ENCODE results near the gene MCHR1. TPM values are rescaled to one million over a fixed set of nuclear protein-coding genes. Genes with fewer than 3 reads are reported as not detected.
A peak's percentile ranks its signal among the peaks of the same experiment; 100 is the strongest.
"Not testable (repeated sequence)": the region's sequence is repeated elsewhere in the genome, so short reads cannot be mapped to it uniquely, and the experiment has no call there.

MCHR1 gene
- total RNA-seq, 8 experiments from 2014 or later: 1.7 to 18.7 (median 3.5) TPM

DNA sequence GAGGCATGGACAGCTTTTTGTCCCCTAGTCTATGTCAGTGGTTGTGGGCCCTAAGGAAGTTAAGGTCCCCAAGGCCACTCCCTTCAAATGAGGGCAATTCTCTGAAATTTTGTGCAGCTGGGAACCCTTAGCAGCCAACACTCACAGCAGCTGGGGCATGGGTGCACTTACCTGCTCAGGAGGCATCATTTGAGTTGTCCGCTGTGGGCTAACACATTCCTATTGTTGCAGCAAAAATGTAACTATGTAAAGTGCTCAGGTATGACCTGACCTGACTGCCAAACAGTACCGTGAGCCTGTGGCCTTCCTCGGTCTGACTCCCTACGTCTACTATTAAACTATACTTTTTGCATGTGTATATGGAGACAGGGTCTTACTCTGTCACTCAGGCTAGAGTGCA, 37.0 kb upstream of the MCHR1 start:
- H3K4me1 ChIP-seq (replicated peaks in 1 of 2): peaks cover 7 to 8% of the 10 kb centered on the region in 2 donors
- H3K4me3 ChIP-seq: no peak overlapping the region
- WGBS, 10 experiments: 83 to 100% (median 100%) methylated on average over 1 to 4 of the region's 4 CpGs; no CpG with 5 or more reads in 3 of the 10 experiments
- in situ Hi-C loops (cut with MboI; ENCODE audit: low pct_unique_long_range_greater_than_20kb in 2 of 9, low sequenced_read_pairs in 9 of 9, unreplicated experiment in 9 of 9): loop anchor here in 4 of 9 experiments (10.0 to 25.0 kb wide), 5 partner anchors 105 to 208 kb away; no protein-coding TSS in a partner anchor
- ATAC-seq (replicated peaks in 6 of 8): no peak
- no peak overlapping the region for H3K27ac ChIP-seq

DNA sequence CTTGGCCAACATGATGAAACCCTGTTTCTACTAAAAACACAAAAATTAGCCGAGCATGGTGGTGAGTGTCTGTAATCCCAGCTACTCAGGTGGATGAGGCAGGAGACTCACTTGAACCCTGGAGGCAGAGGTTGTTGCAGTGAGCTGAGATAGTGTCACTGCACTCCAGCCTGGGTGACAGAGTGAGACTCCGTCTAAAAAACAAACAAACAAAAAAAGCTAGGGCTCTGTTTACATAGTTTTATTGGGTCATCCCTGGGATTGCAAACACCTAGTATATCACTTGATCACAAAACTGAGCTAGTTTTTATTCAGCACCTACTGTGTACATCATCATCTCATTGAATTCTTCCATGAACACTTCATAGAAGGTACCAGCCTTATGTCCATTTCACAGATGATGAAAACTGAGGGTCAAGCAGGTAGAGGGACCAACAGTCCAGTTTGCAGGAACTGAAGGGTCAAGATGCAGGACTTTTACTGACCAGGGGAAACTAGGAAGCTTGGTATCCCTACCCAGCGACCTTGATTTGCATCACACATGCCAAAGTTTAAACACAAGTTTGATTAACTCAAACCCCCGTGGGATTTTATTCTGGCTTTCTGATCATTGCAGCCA, 33.6 kb upstream of the MCHR1 start:
- H3K27ac ChIP-seq: no peak overlapping the region
- ATAC-seq (replicated peaks in 6 of 8): no peak
- in situ Hi-C loops (cut with MboI; ENCODE audit: low pct_unique_long_range_greater_than_20kb in 2 of 9, low sequenced_read_pairs in 9 of 9, unreplicated experiment in 9 of 9): loop anchor here in 4 of 9 experiments (10.0 to 25.0 kb wide), 5 partner anchors 108 to 211 kb away; no protein-coding TSS in a partner anchor
- WGBS, 10 experiments: 40 to 100% (median 74%) methylated on average over 1 to 3 of the region's 4 CpGs
- H3K4me1 ChIP-seq (replicated peaks in 1 of 2): peaks cover 0 to 3% of the 10 kb centered on the region in 2 donors
- H3K4me3 ChIP-seq: no peak overlapping the region

DNA sequence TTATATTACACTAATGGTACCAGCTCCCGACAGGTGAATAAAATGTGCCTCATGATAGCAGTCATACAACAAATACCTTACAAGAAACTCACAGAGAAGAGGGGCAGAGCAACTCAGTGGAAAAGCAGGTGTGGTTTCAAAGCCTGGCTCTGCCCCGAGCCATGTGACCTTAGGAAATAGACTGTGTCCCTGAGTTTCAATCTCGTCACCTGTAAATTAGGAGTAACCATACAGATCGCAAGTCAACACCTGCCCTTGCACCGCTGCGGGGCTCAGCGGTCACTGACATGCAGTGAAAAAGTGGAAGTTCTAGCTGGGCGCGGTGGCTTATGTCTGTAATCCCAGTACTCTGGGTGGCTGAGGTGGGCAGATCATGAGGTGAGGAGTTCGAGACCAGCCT, 30.9 kb upstream of the MCHR1 start:
- Histone ChIP-seq H3K4me3 (no peak overlapping the region), H3K27ac (no peak overlapping the region), H3K4me1 (replicated peaks in 1 of 2) (peaks cover 6 to 8% of the 10 kb centered on the region in 2 donors)
- in situ Hi-C loops (cut with MboI; ENCODE audit: low pct_unique_long_range_greater_than_20kb in 2 of 9, low sequenced_read_pairs in 9 of 9, unreplicated experiment in 9 of 9): loop anchor here in 4 of 9 experiments (10.0 to 25.0 kb wide), 5 partner anchors 111 to 214 kb away; no protein-coding TSS in a partner anchor
- WGBS, 10 experiments: 72 to 100% (median 97%) methylated on average over 1 to 6 of the region's 10 CpGs; no CpG with 5 or more reads in 2 of the 10 experiments
- no peak for ATAC-seq (replicated peaks in 6 of 8)

DNA sequence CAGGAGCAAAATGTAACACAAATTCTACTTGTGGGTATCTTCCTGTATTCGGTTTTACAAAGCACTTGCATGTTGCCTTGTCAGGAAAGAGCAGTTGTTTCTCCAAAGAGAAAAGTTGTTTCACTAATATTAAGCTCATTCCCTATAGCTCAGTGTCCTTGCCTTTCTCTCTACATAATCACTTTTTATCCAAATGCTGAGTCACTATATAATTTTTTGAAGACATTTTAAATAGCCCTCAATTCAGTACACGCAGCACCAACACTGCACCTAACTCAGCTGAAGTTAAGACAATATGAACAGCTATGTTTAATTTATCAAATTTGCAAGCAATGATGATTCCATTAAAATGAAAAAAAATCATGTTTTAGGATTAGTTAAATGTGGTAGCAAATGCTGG, 28.2 kb upstream of the MCHR1 start:
- H3K27ac ChIP-seq: no peak overlapping the region
- no peak for ATAC-seq (replicated peaks in 6 of 8)
- 10 to 100% (median 80%) methylated on average over 1 to 2 of the region's 2 CpGs; no CpG with 5 or more reads in 2 of the 10 experiments for whole genome bisulfite sequencing, 10 experiments
- H3K4me1 ChIP-seq (replicated peaks in 1 of 2): peaks cover 6 to 8% of the 10 kb centered on the region in 2 donors
- in situ Hi-C loops (cut with MboI; ENCODE audit: low pct_unique_long_range_greater_than_20kb in 2 of 9, low sequenced_read_pairs in 9 of 9, unreplicated experiment in 9 of 9): loop anchor here in 1 of 9 experiments (25.0 kb wide), 1 partner anchor 236 kb away; no protein-coding TSS in a partner anchor
- no peak overlapping the region for H3K4me3 ChIP-seq

DNA sequence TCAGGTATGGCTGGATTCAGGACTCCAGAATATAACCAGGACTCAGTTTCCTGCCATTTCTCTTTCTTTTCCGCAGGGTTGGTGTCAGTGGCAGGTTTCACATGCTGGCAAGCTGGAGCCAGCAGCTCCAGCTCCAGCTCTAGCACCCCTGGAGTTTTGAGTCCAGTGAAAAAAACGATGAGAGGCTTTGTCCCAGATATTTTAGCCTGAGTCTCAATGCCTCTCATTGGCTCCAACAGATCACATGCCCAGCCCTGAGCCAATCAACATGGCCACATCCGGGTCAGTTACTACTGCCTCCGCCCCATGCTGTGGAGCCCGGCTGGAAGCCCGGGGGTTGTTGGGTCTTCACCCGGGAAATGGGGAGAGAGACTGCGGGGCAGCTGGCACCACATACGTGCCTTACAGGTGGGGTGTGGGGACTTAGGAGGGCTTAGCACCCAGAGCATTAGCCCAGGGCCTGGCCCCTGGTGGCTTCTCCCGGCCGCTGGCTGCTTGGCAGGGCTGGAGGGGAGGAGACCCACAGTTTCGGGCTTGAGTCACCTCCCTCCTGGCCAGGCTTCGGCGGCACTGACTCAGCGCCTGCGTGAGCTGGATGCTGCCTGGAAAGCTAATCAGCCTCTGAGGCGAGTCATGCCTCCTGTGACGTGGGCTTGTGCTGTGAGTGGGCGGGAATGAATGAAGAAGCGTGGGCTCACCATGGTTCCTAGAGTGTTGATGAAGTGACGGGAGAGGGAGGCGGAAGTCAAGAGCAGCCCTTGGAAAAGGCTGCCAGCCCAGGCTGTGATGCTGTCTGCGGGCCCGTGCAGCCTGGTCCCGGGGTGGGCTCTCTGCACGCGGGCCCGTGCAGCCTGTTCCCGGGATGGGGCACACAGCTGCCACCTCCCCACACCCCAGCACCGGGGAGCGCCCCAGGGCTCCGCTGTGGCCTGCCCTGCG, 27.5 kb upstream of the MCHR1 start:
- ATAC-seq (replicated peaks in 6 of 8): peak; percentile 93 to 97 (median 96)
- in situ Hi-C loops (cut with MboI; ENCODE audit: low pct_unique_long_range_greater_than_20kb in 2 of 9, low sequenced_read_pairs in 9 of 9, unreplicated experiment in 9 of 9): loop anchor here in 1 of 9 experiments (25.0 kb wide), 1 partner anchor 235 kb away; no protein-coding TSS in a partner anchor
- Histone ChIP-seq H3K4me3 (peak overlapping the region in 4 of 5 donors; percentile 30 to 54 (median 38)), H3K27ac (peak overlapping the region; percentile 79 to 94), H3K4me1 (replicated peaks in 1 of 2) (peaks cover 6 to 8% of the 10 kb centered on the region in 2 donors)
- WGBS, 10 experiments: 0 to 100% (median 50%) methylated on average over 1 to 9 of the region's 33 CpGs; no CpG with 5 or more reads in 3 of the 10 experiments

DNA sequence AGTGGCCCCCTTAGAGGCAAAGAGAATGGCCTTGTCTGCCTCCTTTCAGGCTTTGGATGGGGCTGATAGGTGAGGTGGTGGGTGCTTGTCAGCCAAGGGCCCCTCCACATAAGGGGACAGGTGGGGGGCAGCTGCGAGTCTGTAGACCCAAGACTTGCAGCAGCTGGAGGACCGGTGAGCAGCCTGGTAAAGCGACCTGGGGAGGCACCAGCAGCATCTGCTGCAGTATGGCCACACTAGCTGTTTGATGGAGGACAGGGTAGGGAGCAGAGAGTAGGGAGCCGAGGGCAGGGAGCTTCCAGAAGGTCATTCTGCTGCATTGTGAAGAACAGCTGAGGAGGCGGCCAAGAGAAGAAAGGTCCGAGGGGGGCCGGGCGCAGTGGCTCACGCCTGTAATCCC, 25.9 kb upstream of the MCHR1 start:
- Histone ChIP-seq H3K27ac (no peak overlapping the region), H3K4me1 (replicated peaks in 1 of 2) (peaks cover 6 to 8% of the 10 kb centered on the region in 2 donors), H3K4me3 (no peak overlapping the region)
- WGBS, 10 experiments: 80 to 100% (median 100%) methylated on average over 1 to 2 of the region's 9 CpGs; no CpG with 5 or more reads in 6 of the 10 experiments
- in situ Hi-C loops (cut with MboI; ENCODE audit: low pct_unique_long_range_greater_than_20kb in 2 of 9, low sequenced_read_pairs in 9 of 9, unreplicated experiment in 9 of 9): loop anchor here in 1 of 9 experiments (25.0 kb wide), 1 partner anchor 234 kb away; no protein-coding TSS in a partner anchor
- no peak for ATAC-seq (replicated peaks in 6 of 8)

DNA sequence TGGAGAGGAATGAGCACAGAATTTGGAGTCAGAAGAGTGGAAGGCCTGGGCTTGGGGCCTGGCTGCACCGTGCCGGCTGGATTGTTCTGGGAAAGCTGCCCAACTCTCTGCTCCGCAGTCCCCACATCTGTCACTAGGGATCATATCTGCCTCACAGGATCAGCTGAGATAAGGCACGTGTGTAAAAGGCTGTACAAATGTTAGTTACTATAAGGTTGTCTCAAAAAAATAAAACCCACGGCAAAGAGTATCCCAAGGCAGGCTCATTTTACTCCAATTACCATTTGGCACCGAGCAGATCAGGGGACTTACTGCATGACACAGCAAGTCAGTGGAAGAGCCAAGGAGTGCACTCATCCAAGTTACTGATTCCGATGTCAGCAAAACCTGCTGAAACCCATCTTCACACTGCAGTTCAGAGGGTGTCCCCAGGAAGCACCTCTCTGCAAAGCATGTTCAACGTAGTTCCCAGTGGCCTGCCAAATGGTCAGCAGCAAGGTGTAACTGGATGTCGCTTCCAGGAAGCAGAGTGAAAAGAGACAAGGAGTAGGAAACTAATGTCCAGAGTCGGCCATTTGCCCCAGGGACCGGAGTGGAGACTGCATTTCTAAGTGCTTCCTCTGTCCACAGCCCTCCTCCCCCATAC, 24.6 kb upstream of the MCHR1 start:
- ATAC-seq (replicated peaks in 6 of 8): peak in 6 of 8 experiments; percentile 10 to 21 (median 14)
- Histone ChIP-seq H3K27ac (no peak overlapping the region), H3K4me3 (no peak overlapping the region), H3K4me1 (replicated peaks in 1 of 2) (peaks cover 6 to 10% of the 10 kb centered on the region in 2 donors)
- in situ Hi-C loops (cut with MboI; ENCODE audit: low pct_unique_long_range_greater_than_20kb in 2 of 9, low sequenced_read_pairs in 9 of 9, unreplicated experiment in 9 of 9): loop anchor here in 1 of 9 experiments (25.0 kb wide), 1 partner anchor 233 kb away; no protein-coding TSS in a partner anchor
- WGBS, 10 experiments: 0 to 85% (median 61%) methylated on average over 3 to 9 of the region's 11 CpGs; no CpG with 5 or more reads in 2 of the 10 experiments

DNA sequence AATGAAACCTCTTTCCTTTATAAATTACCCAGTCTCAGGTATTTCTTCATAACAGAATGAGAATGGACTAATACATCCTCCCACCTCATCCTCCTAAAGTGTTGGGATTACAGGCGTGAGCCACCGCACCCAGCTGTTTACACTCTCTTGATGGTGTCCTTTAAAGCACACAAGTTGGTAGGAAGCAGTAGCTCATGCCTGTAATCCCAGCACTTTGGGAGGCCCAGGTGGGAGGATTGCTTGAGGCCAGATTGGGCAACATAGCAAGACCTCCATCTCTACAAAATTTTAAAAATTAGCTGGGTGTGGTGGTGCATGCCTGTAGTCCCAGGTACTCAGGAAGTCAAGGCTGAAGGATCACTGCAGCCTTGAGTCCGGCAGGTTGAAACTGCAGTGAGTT, 23.3 kb upstream of the MCHR1 start:
- ATAC-seq (replicated peaks in 6 of 8); H3K27ac ChIP-seq; H3K4me1 ChIP-seq (replicated peaks in 1 of 2); H3K4me3 ChIP-seq: not testable (repeated sequence)
- 95 to 100% (median 100%) methylated on average over 2 to 3 of the region's 3 CpGs; no CpG with 5 or more reads in 4 of the 10 experiments for WGBS, 10 experiments
- in situ Hi-C loops (cut with MboI; ENCODE audit: low pct_unique_long_range_greater_than_20kb in 2 of 9, low sequenced_read_pairs in 9 of 9, unreplicated experiment in 9 of 9): loop anchor here in 1 of 9 experiments (25.0 kb wide), 1 partner anchor 231 kb away; no protein-coding TSS in a partner anchor

DNA sequence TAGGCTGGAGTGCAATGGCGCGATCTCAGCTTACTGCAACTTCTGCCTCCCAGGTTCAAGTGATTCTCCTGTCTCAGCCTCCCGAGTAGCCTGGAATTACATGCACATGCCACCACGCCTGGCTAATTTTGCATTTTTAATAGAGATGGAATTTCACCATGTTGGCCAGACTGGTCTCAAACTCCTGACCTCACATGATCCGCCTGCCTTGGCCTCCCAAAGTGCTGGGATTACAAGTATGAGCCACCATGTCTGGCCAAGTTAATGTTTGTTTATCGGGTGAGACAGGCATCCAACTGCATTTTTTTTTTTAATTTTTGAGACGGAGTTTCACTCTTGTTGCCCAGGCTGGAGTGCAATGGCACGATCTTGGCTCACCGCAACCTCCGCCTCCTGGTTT, 22.6 kb upstream of the MCHR1 start:
- in situ Hi-C loops (cut with MboI; ENCODE audit: low pct_unique_long_range_greater_than_20kb in 2 of 9, low sequenced_read_pairs in 9 of 9, unreplicated experiment in 9 of 9): loop anchor here in 1 of 9 experiments (25.0 kb wide), 1 partner anchor 231 kb away; no protein-coding TSS in a partner anchor
- H3K4me1 ChIP-seq (replicated peaks in 1 of 2); H3K27ac ChIP-seq; H3K4me3 ChIP-seq; ATAC-seq (replicated peaks in 6 of 8): not testable (repeated sequence)
- 0 to 100% (median 83%) methylated on average over 1 to 8 of the region's 10 CpGs; no CpG with 5 or more reads in 1 of the 10 experiments for whole genome bisulfite sequencing, 10 experiments

DNA sequence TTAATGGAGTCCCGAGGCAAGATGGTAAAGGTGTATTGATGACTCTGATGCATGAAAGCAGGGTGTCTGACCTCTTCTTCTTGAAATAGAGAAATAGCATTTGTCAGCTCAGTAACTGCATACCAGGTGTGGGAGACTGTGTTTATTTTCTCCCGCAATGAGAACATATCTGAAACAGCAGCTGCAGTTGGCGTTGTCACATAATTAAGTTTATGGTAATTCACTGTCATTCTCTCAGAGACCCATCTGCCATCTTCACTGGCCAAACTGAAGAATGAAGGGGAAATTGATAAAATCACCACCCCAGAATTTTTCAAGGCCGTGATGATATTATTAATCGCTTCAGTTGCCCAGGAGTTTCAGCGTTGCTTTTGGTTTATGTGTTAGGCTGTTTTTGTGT, 20.1 kb upstream of the MCHR1 start:
- H3K4me1 ChIP-seq (replicated peaks in 1 of 2): peaks cover 0 to 2% of the 10 kb centered on the region in 2 donors
- 71 to 100% (median 84%) methylated on average over 1 to 5 of the region's 6 CpGs; no CpG with 5 or more reads in 2 of the 10 experiments for WGBS, 10 experiments
- no peak overlapping the region for H3K4me3 ChIP-seq
- in situ Hi-C loops (cut with MboI; ENCODE audit: low pct_unique_long_range_greater_than_20kb in 2 of 9, low sequenced_read_pairs in 9 of 9, unreplicated experiment in 9 of 9): loop anchor here in 1 of 9 experiments (25.0 kb wide), 1 partner anchor 228 kb away; no protein-coding TSS in a partner anchor
- peak in 1 of 8 experiments; percentile 17 for ATAC-seq (replicated peaks in 6 of 8)
- no peak overlapping the region for H3K27ac ChIP-seq

DNA sequence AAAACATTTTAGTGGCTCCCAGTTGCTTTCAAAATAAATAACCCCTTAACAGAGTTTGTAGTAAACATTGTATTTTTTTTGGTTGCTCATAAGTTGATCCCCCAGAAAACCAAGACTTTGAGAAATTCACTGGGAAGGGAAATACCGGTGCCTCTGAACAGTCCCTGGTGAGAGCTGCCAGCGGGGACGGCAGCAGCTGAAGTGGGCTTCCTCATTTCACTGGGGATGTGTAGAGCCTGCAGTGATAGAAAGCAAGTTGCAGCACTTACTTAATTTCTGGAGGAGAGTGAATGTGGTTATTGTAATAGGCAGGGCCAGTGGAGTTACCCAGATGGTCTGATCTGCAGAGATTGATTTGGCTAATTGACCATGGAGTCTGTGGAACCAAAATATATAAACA, 18.6 kb upstream of the MCHR1 start:
- in situ Hi-C loops (cut with MboI; ENCODE audit: low pct_unique_long_range_greater_than_20kb in 2 of 9, low sequenced_read_pairs in 9 of 9, unreplicated experiment in 9 of 9): loop anchor here in 1 of 9 experiments (25.0 kb wide), 1 partner anchor 227 kb away; no protein-coding TSS in a partner anchor
- H3K4me1 ChIP-seq (replicated peaks in 1 of 2): peaks cover 0 to 2% of the 10 kb centered on the region in 2 donors
- H3K27ac ChIP-seq: no peak overlapping the region
- 90 to 100% (median 95%) methylated on average over 1 to 3 of the region's 3 CpGs; no CpG with 5 or more reads in 6 of the 10 experiments for WGBS, 10 experiments
- H3K4me3 ChIP-seq: no peak overlapping the region
- no peak for ATAC-seq (replicated peaks in 6 of 8)

DNA sequence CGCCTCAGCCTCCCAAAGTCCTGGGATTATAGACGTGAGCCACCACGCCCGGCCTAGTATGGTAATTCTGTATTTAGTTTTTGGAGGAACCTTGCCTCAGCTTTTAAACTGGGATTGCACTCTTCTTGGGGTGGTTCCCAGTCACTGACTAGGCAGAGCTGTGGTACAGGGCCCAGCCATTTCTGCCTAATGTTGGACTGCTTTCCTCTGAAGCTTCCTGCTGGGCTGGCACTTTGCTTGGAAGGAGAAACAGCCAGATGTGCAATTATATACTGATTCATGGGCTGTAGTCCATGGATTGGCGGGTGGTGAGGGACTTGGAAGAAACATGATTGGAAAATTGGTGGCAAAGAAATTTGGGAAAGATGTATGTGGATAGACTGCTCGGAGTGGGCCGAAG, 17.6 kb upstream of the MCHR1 start:
- ATAC-seq (replicated peaks in 6 of 8): no peak
- Histone ChIP-seq H3K4me3 (no peak overlapping the region), H3K4me1 (replicated peaks in 1 of 2) (peaks cover 0 to 2% of the 10 kb centered on the region in 2 donors), H3K27ac (no peak overlapping the region)
- in situ Hi-C loops (cut with MboI; ENCODE audit: low pct_unique_long_range_greater_than_20kb in 2 of 9, low sequenced_read_pairs in 9 of 9, unreplicated experiment in 9 of 9): loop anchor here in 1 of 9 experiments (25.0 kb wide), 1 partner anchor 226 kb away; no protein-coding TSS in a partner anchor
- 89 to 100% (median 96%) methylated on average over 1 to 5 of the region's 7 CpGs for WGBS, 10 experiments
